HG03280 (cell line): ENCODE data around the gene CDKL1.
"Not testable (repeated sequence)": the region's sequence is repeated elsewhere in the genome, so short reads cannot be mapped to it uniquely, and the experiment has no call there.

Experiments
- ATAC-seq: cut with Tn5 transposase; IDR thresholded peaks from one replicate; pipeline ENCODE4 v1.9.1; 2021; ENCODE audit warnings: mild to moderate bottlenecking, moderate library complexity; ENCODE audit not compliant: unreplicated experiment

Gene CDKL1

GRCh38 chr14:50388256-50388931 is 8.3 kb downstream of the CDKL1 start:
- ATAC-seq, result no peak

GRCh38 chr14:50387548-50387947 is 9.1 kb downstream of the CDKL1 start:
- no peak for ATAC-seq

GRCh38 chr14:50383618-50384225 is 13.0 kb downstream of the CDKL1 start:
- no peak for ATAC-seq

- ATAC-seq, result no peak
These were observed 14.8 kb downstream of the CDKL1 start for GRCh38 chr14:50381823-50382287.

GRCh38 chr14:50381008-50381407 is 15.7 kb downstream of the CDKL1 start:
- ATAC-seq, result no peak

- ATAC-seq, result no peak
These were observed 16.2 kb downstream of the CDKL1 start for GRCh38 chr14:50380455-50380854.

- ATAC-seq, result no peak
These were observed 17.1 kb downstream of the CDKL1 start for GRCh38 chr14:50379563-50379962.

- ATAC-seq, result no peak
These were observed 19.1 kb downstream of the CDKL1 start for GRCh38 chr14:50377550-50378085.

- ATAC-seq, result no peak
These were observed 20.9 kb downstream of the CDKL1 start for GRCh38 chr14:50375760-50376159.

GRCh38 chr14:50373959-50374358 is 22.7 kb downstream of the CDKL1 start:
- no peak for ATAC-seq

- no peak for ATAC-seq
These were observed 25.1 kb downstream of the CDKL1 start for GRCh38 chr14:50371546-50371945.

- no peak for ATAC-seq
These were observed 30.1 kb downstream of the CDKL1 start for GRCh38 chr14:50366589-50366988.

GRCh38 chr14:50366115-50366514 is 30.6 kb downstream of the CDKL1 start:
- no peak for ATAC-seq

- not testable (repeated sequence) for ATAC-seq
These were observed 31.1 kb downstream of the CDKL1 start for GRCh38 chr14:50365572-50365971.

GRCh38 chr14:50364792-50365191 is 31.9 kb downstream of the CDKL1 start:
- ATAC-seq, result no peak

GRCh38 chr14:50363714-50364111 is 33.0 kb downstream of the CDKL1 start:
- ATAC-seq, result peak; percentile 96

GRCh38 chr14:50362764-50363713 is 33.6 kb downstream of the CDKL1 start:
- ATAC-seq, result peak; percentile 8

GRCh38 chr14:50361473-50362403 is 34.9 kb downstream of the CDKL1 start:
- ATAC-seq, result not testable (repeated sequence)

- no peak for ATAC-seq
These were observed 35.8 kb downstream of the CDKL1 start for GRCh38 chr14:50360851-50361250.

- ATAC-seq, result no peak
These were observed 36.6 kb downstream of the CDKL1 start for GRCh38 chr14:50360093-50360492.
